Cardiac septum (tissue), 1 donor: ENCODE results near the gene ALDH2. TPM values are rescaled to one million over a fixed set of nuclear protein-coding genes. Genes with fewer than 3 reads are reported as not detected.
"Not testable (repeated sequence)": the region's sequence is repeated elsewhere in the genome, so short reads cannot be mapped to it uniquely, and the experiment has no call there.

Experiments
- DNase-seq: peaks from one replicate; pipeline ENCODE4 v3.0.0-alpha.2; 2020; ENCODE audit warnings: low spot score
- intact Hi-C: fragments of 100-400 bp; cut with DNase I; formaldehyde crosslinking; loops from one replicate; pipeline ENCODE4 v1.14.0; 2022
- total RNA-seq: library from RNA; stranded (reverse); fragmentation: NEBNext Ultra II Directional; extraction: Animal tissue kit (Norgen Biotek cat#: 25700); gene quantifications from one replicate; pipeline ENCODE4 v1.2.1, GENCODE V29; 2021
- donor health status: DM: no; HTN: no; CAD: no.

ALDH2 gene
- total RNA-seq, 1 donor from 2014 or later, result 168 TPM

- intact Hi-C loops, result no loop called here
- DNase-seq, result no peak
Measured at GRCh38 chr12:111819191-111820158, 52.7 kb downstream of the ALDH2 start.

- intact Hi-C loops, DNase-seq: not testable (repeated sequence)
Measured at GRCh38 chr12:111820828-111821227, 54.1 kb downstream of the ALDH2 start.

- DNase-seq, result no peak
- intact Hi-C loops, result no loop called here
Measured at GRCh38 chr12:111822886-111823285, 56.2 kb downstream of the ALDH2 start.

- no peak for DNase-seq
- intact Hi-C loops, result no loop called here
Measured at GRCh38 chr12:111823891-111824290, 57.2 kb downstream of the ALDH2 start.

GRCh38 chr12:111824312-111824711, 57.6 kb downstream of the ALDH2 start:
- intact Hi-C loops, DNase-seq: not testable (repeated sequence)

- DNase-seq, result no peak
- intact Hi-C loops, result no loop called here
Measured at GRCh38 chr12:111825509-111825908, 58.8 kb downstream of the ALDH2 start.

GRCh38 chr12:111826316-111826715, 59.6 kb downstream of the ALDH2 start:
- intact Hi-C loops, result no loop called here
- DNase-seq, result no peak

GRCh38 chr12:111826992-111827391, 60.3 kb downstream of the ALDH2 start:
- no peak for DNase-seq
- intact Hi-C loops, result no loop called here

GRCh38 chr12:111827907-111828306, 61.2 kb downstream of the ALDH2 start:
- no peak for DNase-seq
- intact Hi-C loops, result no loop called here

- no peak for DNase-seq
Measured at GRCh38 chr12:111828338-111828979, 61.7 kb downstream of the ALDH2 start.

GRCh38 chr12:111829635-111830034, 62.9 kb downstream of the ALDH2 start:
- intact Hi-C loops, result not testable (repeated sequence)

More at GRCh38 chr12:111828338-111828979, 61.7 kb downstream of the ALDH2 start:
- intact Hi-C loops, result no loop called here

GRCh38 chr12:111834740-111835386, 68.1 kb downstream of the ALDH2 start:
- intact Hi-C loops, result not testable (repeated sequence)

More at GRCh38 chr12:111829635-111830034, 62.9 kb downstream of the ALDH2 start:
- DNase-seq, result not testable (repeated sequence)

GRCh38 chr12:111835531-111836181, 68.9 kb downstream of the ALDH2 start:
- intact Hi-C loops, DNase-seq: not testable (repeated sequence)

More at GRCh38 chr12:111834740-111835386, 68.1 kb downstream of the ALDH2 start:
- DNase-seq, result not testable (repeated sequence)

GRCh38 chr12:111838353-111838752, 71.6 kb downstream of the ALDH2 start:
- DNase-seq, result no peak
- intact Hi-C loops, result no loop called here

- intact Hi-C loops, result no loop called here
- no peak for DNase-seq
Measured at GRCh38 chr12:111840807-111841206, 74.1 kb downstream of the ALDH2 start.

- no peak for DNase-seq
- intact Hi-C loops, result no loop called here
Measured at GRCh38 chr12:111841236-111841749, 74.6 kb downstream of the ALDH2 start.

- intact Hi-C loops, result loop anchor here (2.0 kb wide), 1 partner anchor 171 kb away; the partner anchor contains the start of genes ERP29 and TMEM116
- DNase-seq, result peak; percentile 96
Measured at GRCh38 chr12:111841750-111842555, 75.2 kb downstream of the ALDH2 start, which contains the start of gene MAPKAPK5. MAPKAPK5 (plus strand) TSS chr12:111842228; CDS start chr12:111842734, 506 bp downstream.
